ENCODE data around the gene KCNK4. TPM values are rescaled to one million over a fixed set of nuclear protein-coding genes. Genes with fewer than 3 reads are reported as not detected.

KCNK4 gene
- total RNA-seq, 1 experiment from 2014 or later: 1.1 TPM

GRCh38 chr11:64268025-64268892 is 22.8 kb upstream of the KCNK4 start:
- in situ Hi-C loops (cut with HindIII; ENCODE audit: low pct_unique_long_range_greater_than_20kb, low sequenced_read_pairs) (no loop called here), intact Hi-C loops (cut with micrococcal nuclease; ENCODE audit: unreplicated experiment) (no loop called here)
- ChIA-PET POLR2A (interaction anchor here (0.5 kb wide), 1 partner anchor 566 kb away, joined by 6 read pairs; no protein-coding TSS in a partner anchor), CTCF (interaction anchor here (0.7 kb wide), 2 partner anchors 16 to 58 kb away, joined by 6 to 12 read pairs; no protein-coding TSS in a partner anchor)
- 0 out of 2 replicates have a peak, but pooled peaks have one; percentile 4 for TF ChIP-seq POLR2AphosphoS5 (IDR thresholded peaks at IDR 0.05; ENCODE audit: low read depth, low read length)
- TF ChIP-seq REST (IDR thresholded peaks at IDR 0.05; ENCODE audit: insufficient read depth in 1 of 2, low read depth in 2 of 2, low read length in 1 of 2): no peak
- Histone ChIP-seq H3K4me3 (ENCODE audit: low read depth in 2 of 2, low read length in 2 of 2) (peak overlapping the region; percentile 67 to 69), H3K4me1 (ENCODE audit: control insufficient read depth, insufficient read depth, low read length) (peaks cover 13% of the 10 kb centered on the region), H3K36me3 (ENCODE audit: control insufficient read depth, insufficient read depth, low read length) (no peaks in the 10 kb centered on the region; the same call in 1 of the 2 replicates), H3K27me3 (ENCODE audit: control insufficient read depth, insufficient read depth, low read length) (no peaks in the 10 kb centered on the region), H3K9me3 (ENCODE audit: control insufficient read depth, insufficient read depth, low read depth, low read length) (no peaks in the 10 kb centered on the region), H3K27ac (ENCODE audit: low read length) (peak overlapping the region; percentile 98)
- DNase-seq (ENCODE audit: low read depth, low spot score) (no peak), ATAC-seq (no peak)
- no TSS peak for BruUV-seq (replicated peaks)

GRCh38 chr11:64268893-64269539 is 22.1 kb upstream of the KCNK4 start:
- Histone ChIP-seq H3K27ac (ENCODE audit: low read length) (peak overlapping the region; percentile 98), H3K4me1 (ENCODE audit: control insufficient read depth, insufficient read depth, low read length) (peaks cover 13% of the 10 kb centered on the region), H3K9me3 (ENCODE audit: control insufficient read depth, insufficient read depth, low read depth, low read length) (no peaks in the 10 kb centered on the region), H3K27me3 (ENCODE audit: control insufficient read depth, insufficient read depth, low read length) (no peaks in the 10 kb centered on the region), H3K36me3 (ENCODE audit: control insufficient read depth, insufficient read depth, low read length) (no peaks in the 10 kb centered on the region; the same call in 1 of the 2 replicates), H3K4me3 (ENCODE audit: low read depth in 2 of 2, low read length in 2 of 2) (peak overlapping the region; percentile 67 to 69)
- in situ Hi-C loops (cut with HindIII; ENCODE audit: low pct_unique_long_range_greater_than_20kb, low sequenced_read_pairs) (no loop called here), intact Hi-C loops (cut with micrococcal nuclease; ENCODE audit: unreplicated experiment) (no loop called here)
- BruUV-seq (replicated peaks): no TSS peak
- ATAC-seq (peak; percentile 20), DNase-seq (ENCODE audit: low read depth, low spot score) (no peak)
- ChIA-PET POLR2A (interaction anchor here (0.5 to 0.7 kb wide), 2 partner anchors 64 to 567 kb away, joined by 3 to 6 read pairs; no protein-coding TSS in a partner anchor), CTCF (interaction anchor here (0.9 to 1.0 kb wide), 2 partner anchors 18 to 32 kb away, joined by 3 to 4 read pairs; partner anchors contain the start of gene PLCB3)
- no peak for TF ChIP-seq CTCF (IDR thresholded peaks at IDR 0.05)
- no peak for TF ChIP-seq REST (IDR thresholded peaks at IDR 0.05; ENCODE audit: insufficient read depth in 1 of 2, low read depth in 2 of 2, low read length in 1 of 2)
- TF ChIP-seq TCF7L2 (IDR thresholded peaks at IDR 0.05; ENCODE audit: low read depth, low read length): no peak
- no peak for TF ChIP-seq SIN3A (IDR thresholded peaks at IDR 0.05; ENCODE audit: borderline replicate concordance, insufficient read depth, low read depth, low read length)
- no peak for TF ChIP-seq POLR2AphosphoS5 (IDR thresholded peaks at IDR 0.05; ENCODE audit: low read depth, low read length)
